ENCODE data around the gene TBL2. TPM values are rescaled to one million over a fixed set of nuclear protein-coding genes. Genes with fewer than 3 reads are reported as not detected.
A peak's percentile ranks its signal among the peaks of the same experiment; 100 is the strongest.

Gene TBL2
- total RNA-seq, 1 experiment from 2014 or later = 32.3 TPM

DNA sequence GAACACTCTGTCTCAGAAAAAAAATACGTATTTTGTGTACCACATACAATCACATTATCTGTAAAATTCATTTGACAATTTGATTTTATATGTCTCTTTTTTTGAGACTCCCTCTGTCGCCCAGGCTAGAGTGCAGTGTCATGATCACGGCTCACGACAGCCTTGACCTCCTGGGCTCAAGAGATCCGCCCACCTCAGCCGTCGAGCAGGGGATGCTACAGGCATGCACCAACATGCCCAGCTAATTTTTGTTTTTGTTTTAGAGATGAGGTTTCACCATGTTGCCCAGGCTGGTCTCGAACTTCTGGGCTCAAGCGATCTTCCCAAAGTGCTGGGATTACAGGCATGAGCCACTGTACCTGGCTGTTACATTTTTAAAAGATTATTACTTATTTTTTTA, 44.6 kb downstream of the TBL2 start:
- no peaks in the 10 kb centered on the region for H3K27me3 Mint-ChIP-seq (ENCODE audit: low read depth)
- ChIA-PET CTCF (no interaction called here), POLR2A (no interaction called here)
- peaks cover 16% of the 10 kb centered on the region for H3K36me3 Mint-ChIP-seq
- TF ChIP-seq ZBTB21 (CRISPR knock-in tag; IDR thresholded peaks at IDR 0.05; ENCODE audit: borderline replicate concordance) (no peak), ELF4 (CRISPR knock-in tag; IDR thresholded peaks at IDR 0.05; ENCODE audit: low read depth) (no peak), EMX1 (CRISPR knock-in tag; IDR thresholded peaks at IDR 0.05) (no peak)
- DNase-seq (ENCODE audit: low spot score) (no peak), ATAC-seq (peak; percentile 60; the same call in 1 of the 2 replicates)
- no peaks in the 10 kb centered on the region for H3K9me3 Mint-ChIP-seq
- no peak overlapping the region for H3K27ac Mint-ChIP-seq
- H3K4me1 Mint-ChIP-seq = no peaks in the 10 kb centered on the region
- H3K4me3 Mint-ChIP-seq = no peak overlapping the region

DNA sequence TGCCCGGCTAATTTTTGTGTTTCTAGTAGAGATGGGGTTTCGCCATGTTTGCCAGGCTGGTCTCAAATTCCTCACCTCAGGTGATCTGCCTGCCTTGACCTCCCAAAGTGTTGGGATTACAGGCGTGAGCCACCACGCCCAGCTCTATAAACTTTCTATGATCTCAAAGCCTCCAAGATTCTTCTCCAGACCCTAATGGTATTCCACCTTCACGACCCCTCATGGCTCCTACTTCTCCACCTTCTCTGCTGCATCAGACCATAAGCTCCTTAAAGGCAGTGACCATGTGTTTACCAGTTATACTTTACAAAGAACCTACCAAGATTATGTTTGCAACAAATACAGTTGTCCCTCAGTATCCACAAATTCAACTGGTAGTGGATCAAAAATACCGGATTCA, 46.2 kb downstream of the TBL2 start:
- no peak overlapping the region for H3K27ac Mint-ChIP-seq
- ATAC-seq (no peak), DNase-seq (ENCODE audit: low spot score) (no peak)
- H3K9me3 Mint-ChIP-seq = no peaks in the 10 kb centered on the region
- POLR2A ChIA-PET = no interaction called here
- CTCF ChIA-PET = no interaction called here
- peaks cover 7% of the 10 kb centered on the region for H3K36me3 Mint-ChIP-seq
- no peak overlapping the region for H3K4me3 Mint-ChIP-seq
- TF ChIP-seq ZNF232 (CRISPR knock-in tag; IDR thresholded peaks at IDR 0.05) = no peak
- TF ChIP-seq RORB (CRISPR knock-in tag; IDR thresholded peaks at IDR 0.05) = no peak
- TF ChIP-seq TEAD1 (CRISPR knock-in tag; IDR thresholded peaks at IDR 0.05) = no peak
- no peak for TF ChIP-seq SOX15 (CRISPR knock-in tag; IDR thresholded peaks at IDR 0.05)
- TF ChIP-seq, protein P1, sequence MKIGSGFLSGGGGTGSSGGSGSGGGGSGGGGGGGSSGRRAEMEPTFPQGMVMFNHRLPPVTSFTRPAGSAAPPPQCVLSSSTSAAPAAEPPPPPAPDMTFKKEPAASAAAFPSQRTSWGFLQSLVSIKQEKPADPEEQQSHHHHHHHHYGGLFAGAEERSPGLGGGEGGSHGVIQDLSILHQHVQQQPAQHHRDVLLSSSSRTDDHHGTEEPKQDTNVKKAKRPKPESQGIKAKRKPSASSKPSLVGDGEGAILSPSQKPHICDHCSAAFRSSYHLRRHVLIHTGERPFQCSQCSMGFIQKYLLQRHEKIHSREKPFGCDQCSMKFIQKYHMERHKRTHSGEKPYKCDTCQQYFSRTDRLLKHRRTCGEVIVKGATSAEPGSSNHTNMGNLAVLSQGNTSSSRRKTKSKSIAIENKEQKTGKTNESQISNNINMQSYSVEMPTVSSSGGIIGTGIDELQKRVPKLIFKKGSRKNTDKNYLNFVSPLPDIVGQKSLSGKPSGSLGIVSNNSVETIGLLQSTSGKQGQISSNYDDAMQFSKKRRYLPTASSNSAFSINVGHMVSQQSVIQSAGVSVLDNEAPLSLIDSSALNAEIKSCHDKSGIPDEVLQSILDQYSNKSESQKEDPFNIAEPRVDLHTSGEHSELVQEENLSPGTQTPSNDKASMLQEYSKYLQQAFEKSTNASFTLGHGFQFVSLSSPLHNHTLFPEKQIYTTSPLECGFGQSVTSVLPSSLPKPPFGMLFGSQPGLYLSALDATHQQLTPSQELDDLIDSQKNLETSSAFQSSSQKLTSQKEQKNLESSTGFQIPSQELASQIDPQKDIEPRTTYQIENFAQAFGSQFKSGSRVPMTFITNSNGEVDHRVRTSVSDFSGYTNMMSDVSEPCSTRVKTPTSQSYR (CRISPR knock-in tag; IDR thresholded peaks at IDR 0.05) = no peak
- no peak for TF ChIP-seq TEAD4 (CRISPR knock-in tag; IDR thresholded peaks at IDR 0.05)
- no peak for TF ChIP-seq FOXJ3 (CRISPR knock-in tag; IDR thresholded peaks at IDR 0.05; ENCODE audit: borderline replicate concordance)
- TF ChIP-seq ZNF396 (CRISPR knock-in tag; IDR thresholded peaks at IDR 0.05; ENCODE audit: borderline replicate concordance) = no peak
- TF ChIP-seq, protein P2, sequence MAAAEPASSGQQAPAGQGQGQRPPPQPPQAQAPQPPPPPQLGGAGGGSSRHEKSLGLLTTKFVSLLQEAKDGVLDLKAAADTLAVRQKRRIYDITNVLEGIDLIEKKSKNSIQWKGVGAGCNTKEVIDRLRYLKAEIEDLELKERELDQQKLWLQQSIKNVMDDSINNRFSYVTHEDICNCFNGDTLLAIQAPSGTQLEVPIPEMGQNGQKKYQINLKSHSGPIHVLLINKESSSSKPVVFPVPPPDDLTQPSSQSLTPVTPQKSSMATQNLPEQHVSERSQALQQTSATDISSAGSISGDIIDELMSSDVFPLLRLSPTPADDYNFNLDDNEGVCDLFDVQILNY (CRISPR knock-in tag; IDR thresholded peaks at IDR 0.05) = no peak
- TF ChIP-seq ELF4 (CRISPR knock-in tag; IDR thresholded peaks at IDR 0.05; ENCODE audit: low read depth) = no peak
- TF ChIP-seq, protein P3, sequence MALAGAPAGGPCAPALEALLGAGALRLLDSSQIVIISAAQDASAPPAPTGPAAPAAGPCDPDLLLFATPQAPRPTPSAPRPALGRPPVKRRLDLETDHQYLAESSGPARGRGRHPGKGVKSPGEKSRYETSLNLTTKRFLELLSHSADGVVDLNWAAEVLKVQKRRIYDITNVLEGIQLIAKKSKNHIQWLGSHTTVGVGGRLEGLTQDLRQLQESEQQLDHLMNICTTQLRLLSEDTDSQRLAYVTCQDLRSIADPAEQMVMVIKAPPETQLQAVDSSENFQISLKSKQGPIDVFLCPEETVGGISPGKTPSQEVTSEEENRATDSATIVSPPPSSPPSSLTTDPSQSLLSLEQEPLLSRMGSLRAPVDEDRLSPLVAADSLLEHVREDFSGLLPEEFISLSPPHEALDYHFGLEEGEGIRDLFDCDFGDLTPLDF (CRISPR knock-in tag; IDR thresholded peaks at IDR 0.05) = no peak
- peaks cover 5% of the 10 kb centered on the region for H3K4me1 Mint-ChIP-seq
- H3K27me3 Mint-ChIP-seq (ENCODE audit: low read depth) = no peaks in the 10 kb centered on the region

DNA sequence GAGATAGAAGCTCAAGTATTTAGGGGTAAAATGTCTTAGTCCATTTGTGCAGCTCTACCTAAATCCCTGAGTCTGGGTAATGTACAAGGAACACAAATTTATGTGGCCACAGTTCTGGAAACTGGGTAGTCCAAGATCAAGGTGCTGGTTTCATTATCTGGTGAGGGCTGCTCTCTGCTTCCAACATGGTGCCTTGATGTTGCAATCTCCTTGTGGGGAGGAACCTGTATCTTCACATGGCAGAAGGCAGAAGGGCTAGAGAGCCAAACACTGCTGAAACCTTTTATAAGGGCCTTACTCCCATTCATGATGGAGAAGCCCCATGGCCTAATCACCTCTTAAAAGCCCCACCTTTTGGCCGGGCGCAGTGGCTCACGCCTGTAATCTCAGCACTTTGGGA, 47.6 kb downstream of the TBL2 start:
- ATAC-seq (no peak), DNase-seq (ENCODE audit: low spot score) (no peak)
- no peaks in the 10 kb centered on the region for H3K27me3 Mint-ChIP-seq (ENCODE audit: low read depth)
- ChIA-PET CTCF (interaction anchor here (0.7 kb wide), 1 partner anchor 456 kb away, joined by 3 read pairs; no protein-coding TSS in a partner anchor), POLR2A (no interaction called here)
- H3K4me1 Mint-ChIP-seq = peaks cover 10% of the 10 kb centered on the region
- H3K4me3 Mint-ChIP-seq = no peak overlapping the region
- H3K9me3 Mint-ChIP-seq = no peaks in the 10 kb centered on the region
- 0 out of 2 replicates have a peak, but pooled peaks cover 3% of the 10 kb centered on the region for H3K36me3 Mint-ChIP-seq
- H3K27ac Mint-ChIP-seq = no peak overlapping the region
- TF ChIP-seq, protein P4, sequence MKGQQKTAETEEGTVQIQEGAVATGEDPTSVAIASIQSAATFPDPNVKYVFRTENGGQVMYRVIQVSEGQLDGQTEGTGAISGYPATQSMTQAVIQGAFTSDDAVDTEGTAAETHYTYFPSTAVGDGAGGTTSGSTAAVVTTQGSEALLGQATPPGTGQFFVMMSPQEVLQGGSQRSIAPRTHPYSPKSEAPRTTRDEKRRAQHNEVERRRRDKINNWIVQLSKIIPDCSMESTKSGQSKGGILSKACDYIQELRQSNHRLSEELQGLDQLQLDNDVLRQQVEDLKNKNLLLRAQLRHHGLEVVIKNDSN (CRISPR knock-in tag; IDR thresholded peaks at IDR 0.05) = no peak
- TF ChIP-seq ESRRA (CRISPR knock-in tag; IDR thresholded peaks at IDR 0.05; ENCODE audit: borderline replicate concordance) (no peak), ATF1 (CRISPR knock-in tag; IDR thresholded peaks at IDR 0.05) (no peak), FOXK1 (CRISPR knock-in tag; IDR thresholded peaks at IDR 0.05) (no peak), PRRX2 (CRISPR knock-in tag; IDR thresholded peaks at IDR 0.05) (no peak), MYBL2 (CRISPR knock-in tag; IDR thresholded peaks at IDR 0.05) (no peak), RELA (CRISPR knock-in tag; IDR thresholded peaks at IDR 0.05; ENCODE audit: borderline replicate concordance) (no peak), ZNF138 (CRISPR knock-in tag; conservative IDR thresholded peaks at IDR 0.05) (no peak)
- TF ChIP-seq, protein P5, sequence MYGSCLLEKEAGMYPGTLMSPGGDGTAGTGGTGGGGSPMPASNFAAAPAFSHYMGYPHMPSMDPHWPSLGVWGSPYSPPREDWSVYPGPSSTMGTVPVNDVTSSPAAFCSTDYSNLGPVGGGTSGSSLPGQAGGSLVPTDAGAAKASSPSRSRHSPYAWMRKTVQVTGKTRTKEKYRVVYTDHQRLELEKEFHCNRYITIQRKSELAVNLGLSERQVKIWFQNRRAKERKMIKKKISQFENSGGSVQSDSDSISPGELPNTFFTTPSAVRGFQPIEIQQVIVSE (CRISPR knock-in tag; IDR thresholded peaks at IDR 0.05; ENCODE audit: borderline replicate concordance) = no peak
- TF ChIP-seq, protein P6, sequence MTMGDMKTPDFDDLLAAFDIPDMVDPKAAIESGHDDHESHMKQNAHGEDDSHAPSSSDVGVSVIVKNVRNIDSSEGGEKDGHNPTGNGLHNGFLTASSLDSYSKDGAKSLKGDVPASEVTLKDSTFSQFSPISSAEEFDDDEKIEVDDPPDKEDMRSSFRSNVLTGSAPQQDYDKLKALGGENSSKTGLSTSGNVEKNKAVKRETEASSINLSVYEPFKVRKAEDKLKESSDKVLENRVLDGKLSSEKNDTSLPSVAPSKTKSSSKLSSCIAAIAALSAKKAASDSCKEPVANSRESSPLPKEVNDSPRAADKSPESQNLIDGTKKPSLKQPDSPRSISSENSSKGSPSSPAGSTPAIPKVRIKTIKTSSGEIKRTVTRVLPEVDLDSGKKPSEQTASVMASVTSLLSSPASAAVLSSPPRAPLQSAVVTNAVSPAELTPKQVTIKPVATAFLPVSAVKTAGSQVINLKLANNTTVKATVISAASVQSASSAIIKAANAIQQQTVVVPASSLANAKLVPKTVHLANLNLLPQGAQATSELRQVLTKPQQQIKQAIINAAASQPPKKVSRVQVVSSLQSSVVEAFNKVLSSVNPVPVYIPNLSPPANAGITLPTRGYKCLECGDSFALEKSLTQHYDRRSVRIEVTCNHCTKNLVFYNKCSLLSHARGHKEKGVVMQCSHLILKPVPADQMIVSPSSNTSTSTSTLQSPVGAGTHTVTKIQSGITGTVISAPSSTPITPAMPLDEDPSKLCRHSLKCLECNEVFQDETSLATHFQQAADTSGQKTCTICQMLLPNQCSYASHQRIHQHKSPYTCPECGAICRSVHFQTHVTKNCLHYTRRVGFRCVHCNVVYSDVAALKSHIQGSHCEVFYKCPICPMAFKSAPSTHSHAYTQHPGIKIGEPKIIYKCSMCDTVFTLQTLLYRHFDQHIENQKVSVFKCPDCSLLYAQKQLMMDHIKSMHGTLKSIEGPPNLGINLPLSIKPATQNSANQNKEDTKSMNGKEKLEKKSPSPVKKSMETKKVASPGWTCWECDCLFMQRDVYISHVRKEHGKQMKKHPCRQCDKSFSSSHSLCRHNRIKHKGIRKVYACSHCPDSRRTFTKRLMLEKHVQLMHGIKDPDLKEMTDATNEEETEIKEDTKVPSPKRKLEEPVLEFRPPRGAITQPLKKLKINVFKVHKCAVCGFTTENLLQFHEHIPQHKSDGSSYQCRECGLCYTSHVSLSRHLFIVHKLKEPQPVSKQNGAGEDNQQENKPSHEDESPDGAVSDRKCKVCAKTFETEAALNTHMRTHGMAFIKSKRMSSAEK (CRISPR knock-in tag; IDR thresholded peaks at IDR 0.05; ENCODE audit: borderline replicate concordance) = no peak
